Retinal pigment epithelial cell (primary cell): ENCODE data around the gene BEST3.

ENCODE experiments used
- DNase-seq: peaks from one replicate; pipeline ENCODE4 v3.0.0-alpha.2; 2010; ENCODE audit warnings: low read depth
- H3K4me3 ChIP-seq: 2 replicates; pipeline ENCODE4 v1.5.1; 2011; ENCODE audit warnings: mild to moderate bottlenecking, low read length, control low read depth, moderate library complexity
- TF ChIP-seq, protein P1 (sequence below): conservative IDR thresholded peaks from 2 replicates; pipeline ENCODE4 v1.5.1; 2011; ENCODE audit warnings: low read depth, low read length, control low read depth, inconsistent platforms

The BEST3 gene

DNA sequence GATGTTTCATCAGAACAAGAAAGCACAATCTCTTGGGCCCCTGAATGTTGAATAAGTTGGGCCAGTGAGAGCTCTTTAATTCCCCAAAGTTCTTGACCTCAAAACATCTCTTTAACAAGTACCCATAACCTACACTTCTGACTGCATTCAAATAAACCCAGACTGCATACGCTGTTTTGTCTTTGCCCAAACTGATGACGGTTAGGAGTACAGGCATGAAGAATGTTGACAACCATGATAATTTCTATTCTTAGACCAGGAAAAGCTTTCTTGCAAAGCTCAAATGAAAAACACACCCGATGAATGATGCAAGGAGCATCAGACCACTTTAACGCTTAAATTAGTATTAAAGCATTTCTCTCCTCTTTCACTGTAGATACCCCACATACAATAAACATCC lies 27.8 kb upstream of the BEST3 start:
- no peak for DNase-seq
- H3K4me3 ChIP-seq, result no peak overlapping the region
- TF ChIP-seq, protein P1, sequence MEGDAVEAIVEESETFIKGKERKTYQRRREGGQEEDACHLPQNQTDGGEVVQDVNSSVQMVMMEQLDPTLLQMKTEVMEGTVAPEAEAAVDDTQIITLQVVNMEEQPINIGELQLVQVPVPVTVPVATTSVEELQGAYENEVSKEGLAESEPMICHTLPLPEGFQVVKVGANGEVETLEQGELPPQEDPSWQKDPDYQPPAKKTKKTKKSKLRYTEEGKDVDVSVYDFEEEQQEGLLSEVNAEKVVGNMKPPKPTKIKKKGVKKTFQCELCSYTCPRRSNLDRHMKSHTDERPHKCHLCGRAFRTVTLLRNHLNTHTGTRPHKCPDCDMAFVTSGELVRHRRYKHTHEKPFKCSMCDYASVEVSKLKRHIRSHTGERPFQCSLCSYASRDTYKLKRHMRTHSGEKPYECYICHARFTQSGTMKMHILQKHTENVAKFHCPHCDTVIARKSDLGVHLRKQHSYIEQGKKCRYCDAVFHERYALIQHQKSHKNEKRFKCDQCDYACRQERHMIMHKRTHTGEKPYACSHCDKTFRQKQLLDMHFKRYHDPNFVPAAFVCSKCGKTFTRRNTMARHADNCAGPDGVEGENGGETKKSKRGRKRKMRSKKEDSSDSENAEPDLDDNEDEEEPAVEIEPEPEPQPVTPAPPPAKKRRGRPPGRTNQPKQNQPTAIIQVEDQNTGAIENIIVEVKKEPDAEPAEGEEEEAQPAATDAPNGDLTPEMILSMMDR, result no peak

DNA sequence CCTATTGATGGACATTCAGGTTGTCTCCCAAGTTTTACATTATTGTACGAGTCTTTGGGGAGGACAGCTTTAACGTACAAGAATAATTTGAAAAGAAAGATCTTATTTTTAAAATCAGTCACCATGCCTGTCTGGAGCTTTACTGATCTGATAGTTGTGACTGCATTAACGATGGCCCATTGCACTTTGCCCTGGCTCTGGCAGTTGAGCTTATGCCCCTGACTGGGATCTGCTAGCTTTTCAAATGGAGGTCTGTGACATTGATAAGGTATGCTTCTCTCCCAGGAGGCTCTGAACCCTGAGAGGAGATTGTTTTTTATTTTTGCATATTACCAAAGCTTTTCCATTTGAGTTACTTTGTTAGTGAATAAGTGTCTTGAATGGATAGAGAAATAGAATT lies 21.6 kb upstream of the BEST3 start:
- H3K4me3 ChIP-seq, result no peak overlapping the region
- TF ChIP-seq, protein P1, result no peak
- no peak for DNase-seq

DNA sequence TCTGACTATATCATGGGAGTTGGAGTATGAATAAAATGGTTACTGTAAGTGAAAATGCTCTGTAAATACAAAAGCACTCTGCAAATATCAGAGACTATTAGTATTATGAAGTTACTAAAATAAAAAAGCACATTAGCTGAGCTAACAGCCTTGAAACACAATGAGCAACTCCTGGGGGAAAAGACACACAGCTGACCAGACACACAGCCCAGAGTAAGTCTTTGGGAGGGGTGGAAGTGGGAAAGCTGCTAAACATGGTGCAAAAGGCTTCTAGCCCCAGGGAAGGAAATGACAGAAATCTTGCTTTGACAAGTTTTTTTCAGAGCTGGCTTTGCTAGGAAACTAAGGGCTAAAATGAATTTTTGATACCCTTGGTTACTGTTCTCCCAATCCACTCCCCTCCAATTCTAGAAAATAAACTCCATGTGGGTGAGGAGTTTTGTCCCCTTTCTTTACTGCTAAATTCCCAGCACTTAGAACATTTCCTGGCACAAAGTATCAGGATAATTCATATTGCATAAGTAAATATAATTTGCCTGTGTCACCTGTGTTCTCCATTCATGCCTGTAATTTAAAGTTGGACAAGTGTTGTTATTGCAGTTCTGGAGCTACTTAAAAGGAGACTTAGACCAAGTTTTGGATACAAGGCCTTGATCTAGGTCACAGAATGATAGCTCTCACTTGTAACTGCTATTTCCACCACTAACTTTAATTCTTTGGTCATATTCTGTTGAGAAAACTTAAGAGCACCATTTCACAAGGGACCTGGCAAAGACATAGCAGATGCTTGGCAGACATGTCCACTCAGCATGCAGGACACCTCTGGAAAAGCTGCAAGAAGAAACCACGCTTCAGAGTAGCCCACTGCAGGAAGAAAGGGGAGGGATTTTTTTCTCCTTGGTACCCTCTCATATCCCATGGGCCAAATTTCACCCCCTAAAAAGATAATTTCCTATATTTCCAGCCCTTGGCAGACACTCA lies 20.5 kb upstream of the BEST3 start:
- DNase-seq, result no peak
- no peak overlapping the region for H3K4me3 ChIP-seq
- TF ChIP-seq, protein P1, result no peak

DNA sequence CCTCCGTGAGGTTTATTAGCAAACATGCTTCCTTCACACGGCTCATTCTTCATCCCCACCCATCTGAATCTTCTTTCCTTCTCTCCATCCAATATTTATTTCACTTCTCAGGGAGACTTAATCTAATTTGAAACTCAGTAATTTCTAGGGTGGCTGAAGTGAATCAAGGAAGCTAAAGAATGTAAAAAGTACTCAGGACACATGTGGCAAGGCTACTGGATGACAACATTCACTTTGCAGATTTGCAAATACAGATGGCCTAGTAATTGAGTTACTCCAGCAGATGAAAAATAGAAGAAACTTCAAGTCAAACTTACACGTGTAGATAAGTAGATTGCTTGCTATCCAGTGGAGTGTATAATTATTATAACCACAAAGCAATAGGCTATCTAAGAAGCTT lies 15.4 kb upstream of the BEST3 start:
- TF ChIP-seq, protein P1, result no peak
- DNase-seq, result no peak
- H3K4me3 ChIP-seq, result no peak overlapping the region

DNA sequence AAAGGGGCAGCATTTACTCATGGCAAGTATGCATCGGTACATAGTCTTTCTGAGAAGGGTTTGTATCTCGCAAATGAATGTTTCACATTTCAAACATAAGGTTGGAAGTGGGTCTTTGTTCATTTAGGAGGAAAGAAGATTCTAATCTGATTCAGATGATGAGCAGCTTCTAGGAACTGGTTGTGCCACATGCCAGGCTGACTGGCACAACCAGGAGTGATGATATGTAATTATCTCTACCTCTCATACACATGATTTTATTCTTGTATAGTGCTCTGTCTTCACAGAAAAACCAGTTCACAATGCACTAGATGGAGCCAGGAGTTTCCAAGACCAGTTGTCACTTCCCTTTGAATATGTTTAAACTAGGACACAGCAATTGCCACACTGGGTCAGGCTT lies 13.7 kb upstream of the BEST3 start:
- no peak for DNase-seq
- TF ChIP-seq, protein P1, result no peak
- H3K4me3 ChIP-seq, result no peak overlapping the region

DNA sequence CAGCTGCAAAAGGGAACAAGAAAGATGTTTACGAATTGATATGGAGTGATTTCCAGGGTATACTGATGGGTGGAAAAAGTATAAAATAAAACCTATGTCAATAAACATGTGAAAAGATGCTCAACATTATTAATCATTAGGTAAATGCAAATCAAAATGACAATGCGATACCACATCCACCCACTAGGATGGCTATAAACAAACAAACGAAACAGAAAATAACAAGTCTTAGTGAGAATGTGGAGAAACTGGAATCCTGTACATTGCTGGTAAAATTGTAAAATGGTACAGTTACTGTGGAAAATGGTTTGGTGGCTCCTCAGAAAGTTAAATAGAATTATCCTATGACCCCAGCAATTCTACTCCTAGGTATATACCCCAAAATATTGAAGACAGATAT lies 9.5 kb upstream of the BEST3 start:
- H3K4me3 ChIP-seq, result no peak overlapping the region
- TF ChIP-seq, protein P1, result peak; percentile 14
- DNase-seq, result no peak

DNA sequence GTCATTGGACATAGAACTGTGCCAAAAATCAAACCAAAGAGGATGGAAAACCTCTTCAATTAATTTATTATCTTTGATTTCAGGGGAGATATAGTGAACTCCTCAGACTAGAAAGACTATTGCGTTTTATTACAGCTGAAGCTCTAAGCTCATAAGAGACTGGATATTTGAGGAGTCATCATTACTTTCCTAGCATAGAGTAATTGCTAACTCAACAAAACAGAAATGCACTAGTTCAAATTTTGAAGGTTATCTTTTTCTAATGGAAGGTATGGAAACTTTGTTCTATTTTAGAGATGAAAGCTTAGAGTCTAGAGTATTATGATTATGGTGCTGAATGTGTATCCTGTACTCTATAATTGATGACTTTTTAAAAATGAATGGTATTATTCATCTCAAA lies 5.3 kb upstream of the BEST3 start:
- no peak overlapping the region for H3K4me3 ChIP-seq
- TF ChIP-seq, protein P1, result no peak
- no peak for DNase-seq
